ENCODE measurements around the gene NHSL2. TPM values are rescaled to one million over a fixed set of nuclear protein-coding genes. Genes with fewer than 3 reads are reported as not detected.

Gene NHSL2
- total and polyA plus RNA-seq, 2 experiments from 2014 or later: 4.7 to 9.5 TPM

DNA sequence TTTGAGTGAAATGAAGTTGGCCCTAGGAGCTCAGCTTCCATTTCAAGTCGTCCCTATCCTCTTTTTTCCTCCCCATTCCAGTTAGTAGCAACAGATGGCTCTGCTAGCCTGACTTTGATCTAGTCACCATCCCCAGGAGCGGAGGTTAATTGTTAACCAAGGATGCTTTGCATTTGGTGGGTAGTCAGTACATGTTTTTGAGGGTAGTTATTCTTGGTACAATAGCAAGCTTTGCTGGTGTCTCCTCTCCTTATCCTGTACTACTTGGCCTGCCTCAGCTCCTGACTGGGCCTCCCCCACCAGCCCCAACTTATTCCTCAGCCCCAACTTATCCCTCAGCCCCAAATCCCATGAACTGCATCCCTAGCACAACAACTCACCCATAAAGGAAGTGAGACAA lies 235.9 kb downstream of the NHSL2 start:
- Histone ChIP-seq H3K27ac (ENCODE audit: low read depth) (no peak overlapping the region), H3K4me2 (no peak overlapping the region), H4K20me1 (replicated peaks; ENCODE audit: insufficient read depth) (no peaks in the 10 kb centered on the region), H3K4me1 (ENCODE audit: insufficient read depth) (no peaks in the 10 kb centered on the region), H2AFZ (no peak overlapping the region), H3K36me3 (ENCODE audit: insufficient read depth) (no peaks in the 10 kb centered on the region), H3F3A (replicated peaks; ENCODE audit: low read depth) (no peaks in the 10 kb centered on the region), H3K79me2 (replicated peaks; ENCODE audit: insufficient read depth) (no peaks in the 10 kb centered on the region), H3K4me3 (no peak overlapping the region), H3K9me2 (ENCODE audit: insufficient read depth) (no peaks in the 10 kb centered on the region), H3K27me3 (ENCODE audit: insufficient read depth) (no peaks in the 10 kb centered on the region)
- DNase-seq (ENCODE audit: low spot score): no peak
- Mint-ChIP-seq H3K4me3 (no peak overlapping the region), H3K27ac (no peak overlapping the region), H3K36me3 (ENCODE audit: low read depth) (peaks cover 6% of the 10 kb centered on the region), H3K4me1 (peaks cover 2% of the 10 kb centered on the region; the same call in 1 of the 3 replicates), H3K9me3 (no peaks in the 10 kb centered on the region), H3K27me3 (ENCODE audit: insufficient read depth, low read depth, poor library complexity) (peaks cover 5% of the 10 kb centered on the region)
- ATAC-seq: no peak
- TF ChIP-seq JUNB (IDR thresholded peaks at IDR 0.05; ENCODE audit: unreplicated experiment) (no peak), REST (IDR thresholded peaks at IDR 0.05; ENCODE audit: unreplicated experiment) (no peak), NANOG (IDR thresholded peaks at IDR 0.05; ENCODE audit: borderline replicate concordance) (no peak), EZH2phosphoT487 (IDR thresholded peaks at IDR 0.05; ENCODE audit: unreplicated experiment) (no peak)

- H3F3A ChIP-seq (replicated peaks; ENCODE audit: low read depth): no peaks in the 10 kb centered on the region
- H3K4me1 ChIP-seq (ENCODE audit: insufficient read depth): no peaks in the 10 kb centered on the region
- no peaks in the 10 kb centered on the region for H4K20me1 ChIP-seq (replicated peaks; ENCODE audit: insufficient read depth)
- ATAC-seq (no peak), DNase-seq (ENCODE audit: low spot score) (no peak)
- H2AFZ ChIP-seq: no peak overlapping the region
- no peaks in the 10 kb centered on the region for H3K27me3 ChIP-seq (ENCODE audit: insufficient read depth)
- no peaks in the 10 kb centered on the region for H3K4me1 Mint-ChIP-seq
- H3K9me3 Mint-ChIP-seq: peaks cover 24% of the 10 kb centered on the region
- peaks cover 7% of the 10 kb centered on the region for H3K36me3 Mint-ChIP-seq (ENCODE audit: low read depth)
- no peak overlapping the region for H3K27ac Mint-ChIP-seq
- H3K4me3 ChIP-seq: no peak overlapping the region
- H3K36me3 ChIP-seq (ENCODE audit: insufficient read depth): no peaks in the 10 kb centered on the region
- H3K27ac ChIP-seq (ENCODE audit: low read depth): no peak overlapping the region
- H3K4me2 ChIP-seq: no peak overlapping the region
- no peaks in the 10 kb centered on the region for H3K9me2 ChIP-seq (ENCODE audit: insufficient read depth)
- no peaks in the 10 kb centered on the region for H3K79me2 ChIP-seq (replicated peaks; ENCODE audit: insufficient read depth)
- H3K27me3 Mint-ChIP-seq (ENCODE audit: insufficient read depth, low read depth, poor library complexity): no peaks in the 10 kb centered on the region
- no peak overlapping the region for H3K4me3 Mint-ChIP-seq
- TF ChIP-seq REST (IDR thresholded peaks at IDR 0.05; ENCODE audit: unreplicated experiment) (no peak), ZNF114 (CRISPR knock-in tag; IDR thresholded peaks at IDR 0.05) (no peak), NANOG (IDR thresholded peaks at IDR 0.05; ENCODE audit: borderline replicate concordance) (no peak), STAT1 (IDR thresholded peaks at IDR 0.05; ENCODE audit: unreplicated experiment) (no peak), ZNF331 (CRISPR knock-in tag; IDR thresholded peaks at IDR 0.05; ENCODE audit: low read depth) (no peak), POLR2AphosphoS5 (IDR thresholded peaks at IDR 0.05; ENCODE audit: low read depth) (no peak), EZH2phosphoT487 (IDR thresholded peaks at IDR 0.05; ENCODE audit: unreplicated experiment) (no peak)
- TF ChIP-seq, protein P1, sequence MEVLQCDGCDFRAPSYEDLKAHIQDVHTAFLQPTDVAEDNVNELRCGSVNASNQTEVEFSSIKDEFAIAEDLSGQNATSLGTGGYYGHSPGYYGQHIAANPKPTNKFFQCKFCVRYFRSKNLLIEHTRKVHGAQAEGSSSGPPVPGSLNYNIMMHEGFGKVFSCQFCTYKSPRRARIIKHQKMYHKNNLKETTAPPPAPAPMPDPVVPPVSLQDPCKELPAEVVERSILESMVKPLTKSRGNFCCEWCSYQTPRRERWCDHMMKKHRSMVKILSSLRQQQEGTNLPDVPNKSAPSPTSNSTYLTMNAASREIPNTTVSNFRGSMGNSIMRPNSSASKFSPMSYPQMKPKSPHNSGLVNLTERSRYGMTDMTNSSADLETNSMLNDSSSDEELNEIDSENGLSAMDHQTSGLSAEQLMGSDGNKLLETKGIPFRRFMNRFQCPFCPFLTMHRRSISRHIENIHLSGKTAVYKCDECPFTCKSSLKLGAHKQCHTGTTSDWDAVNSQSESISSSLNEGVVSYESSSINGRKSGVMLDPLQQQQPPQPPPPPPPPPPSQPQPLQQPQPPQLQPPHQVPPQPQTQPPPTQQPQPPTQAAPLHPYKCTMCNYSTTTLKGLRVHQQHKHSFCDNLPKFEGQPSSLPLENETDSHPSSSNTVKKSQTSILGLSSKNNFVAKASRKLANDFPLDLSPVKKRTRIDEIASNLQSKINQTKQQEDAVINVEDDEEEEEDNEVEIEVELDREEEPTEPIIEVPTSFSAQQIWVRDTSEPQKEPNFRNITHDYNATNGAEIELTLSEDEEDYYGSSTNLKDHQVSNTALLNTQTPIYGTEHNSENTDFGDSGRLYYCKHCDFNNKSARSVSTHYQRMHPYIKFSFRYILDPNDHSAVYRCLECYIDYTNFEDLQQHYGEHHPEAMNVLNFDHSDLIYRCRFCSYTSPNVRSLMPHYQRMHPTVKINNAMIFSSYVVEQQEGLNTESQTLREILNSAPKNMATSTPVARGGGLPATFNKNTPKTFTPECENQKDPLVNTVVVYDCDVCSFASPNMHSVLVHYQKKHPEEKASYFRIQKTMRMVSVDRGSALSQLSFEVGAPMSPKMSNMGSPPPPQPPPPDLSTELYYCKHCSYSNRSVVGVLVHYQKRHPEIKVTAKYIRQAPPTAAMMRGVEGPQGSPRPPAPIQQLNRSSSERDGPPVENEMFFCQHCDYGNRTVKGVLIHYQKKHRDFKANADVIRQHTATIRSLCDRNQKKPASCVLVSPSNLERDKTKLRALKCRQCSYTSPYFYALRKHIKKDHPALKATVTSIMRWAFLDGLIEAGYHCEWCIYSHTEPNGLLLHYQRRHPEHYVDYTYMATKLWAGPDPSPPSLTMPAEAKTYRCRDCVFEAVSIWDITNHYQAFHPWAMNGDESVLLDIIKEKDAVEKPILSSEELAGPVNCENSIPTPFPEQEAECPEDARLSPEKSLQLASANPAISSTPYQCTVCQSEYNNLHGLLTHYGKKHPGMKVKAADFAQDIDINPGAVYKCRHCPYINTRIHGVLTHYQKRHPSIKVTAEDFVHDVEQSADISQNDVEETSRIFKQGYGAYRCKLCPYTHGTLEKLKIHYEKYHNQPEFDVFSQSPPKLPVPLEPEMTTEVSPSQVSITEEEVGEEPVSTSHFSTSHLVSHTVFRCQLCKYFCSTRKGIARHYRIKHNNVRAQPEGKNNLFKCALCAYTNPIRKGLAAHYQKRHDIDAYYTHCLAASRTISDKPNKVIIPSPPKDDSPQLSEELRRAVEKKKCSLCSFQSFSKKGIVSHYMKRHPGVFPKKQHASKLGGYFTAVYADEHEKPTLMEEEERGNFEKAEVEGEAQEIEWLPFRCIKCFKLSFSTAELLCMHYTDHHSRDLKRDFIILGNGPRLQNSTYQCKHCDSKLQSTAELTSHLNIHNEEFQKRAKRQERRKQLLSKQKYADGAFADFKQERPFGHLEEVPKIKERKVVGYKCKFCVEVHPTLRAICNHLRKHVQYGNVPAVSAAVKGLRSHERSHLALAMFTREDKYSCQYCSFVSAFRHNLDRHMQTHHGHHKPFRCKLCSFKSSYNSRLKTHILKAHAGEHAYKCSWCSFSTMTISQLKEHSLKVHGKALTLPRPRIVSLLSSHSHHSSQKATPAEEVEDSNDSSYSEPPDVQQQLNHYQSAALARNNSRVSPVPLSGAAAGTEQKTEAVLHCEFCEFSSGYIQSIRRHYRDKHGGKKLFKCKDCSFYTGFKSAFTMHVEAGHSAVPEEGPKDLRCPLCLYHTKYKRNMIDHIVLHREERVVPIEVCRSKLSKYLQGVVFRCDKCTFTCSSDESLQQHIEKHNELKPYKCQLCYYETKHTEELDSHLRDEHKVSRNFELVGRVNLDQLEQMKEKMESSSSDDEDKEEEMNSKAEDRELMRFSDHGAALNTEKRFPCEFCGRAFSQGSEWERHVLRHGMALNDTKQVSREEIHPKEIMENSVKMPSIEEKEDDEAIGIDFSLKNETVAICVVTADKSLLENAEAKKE (CRISPR knock-in tag; IDR thresholded peaks at IDR 0.05): no peak
Measured at GRCh38 chrX:72158773-72159172, 248.1 kb downstream of the NHSL2 start.

Data from GM23338 (cell line).